ENCODE measurements around the gene SPHK1. TPM values are rescaled to one million over a fixed set of nuclear protein-coding genes. Genes with fewer than 3 reads are reported as not detected.
"Not testable (repeated sequence)": the region's sequence is repeated elsewhere in the genome, so short reads cannot be mapped to it uniquely, and the experiment has no call there.

Gene SPHK1
- total RNA-seq = 10 to 100 TPM; 16.9 to 22.2 (median 17.4) TPM

GRCh38 chr17:76384222-76384986, at the start of gene SPHK1:
Gene SPHK1, plus strand, starts transcription at chr17:76384609. Its CDS starts 1,036 bp downstream, at chr17:76385645.
- no peaks in the 10 kb centered on the region for H3K36me3 Mint-ChIP-seq (ENCODE audit: insufficient read depth)
- no peaks in the 10 kb centered on the region for H3K27me3 Mint-ChIP-seq (ENCODE audit: low read depth)
- DNase-seq (peak; percentile 58), ATAC-seq (peak; percentile 67 to 69)
- peak within 1 kb of the TSS; percentile 86 for H3K4me3 Mint-ChIP-seq
- peaks cover 13% of the 10 kb centered on the region for H3K4me1 Mint-ChIP-seq (ENCODE audit: low read depth)
- no peaks in the 10 kb centered on the region for H3K9me3 Mint-ChIP-seq

GRCh38 chr17:76335716-76336381, 48.6 kb upstream of the SPHK1 start:
- DNase-seq (no peak), ATAC-seq (no peak)
- Mint-ChIP-seq H3K27me3 (ENCODE audit: low read depth) (no peaks in the 10 kb centered on the region), H3K9me3 (no peaks in the 10 kb centered on the region), H3K36me3 (ENCODE audit: insufficient read depth) (peaks cover 4% of the 10 kb centered on the region), H3K4me1 (ENCODE audit: low read depth) (no peaks in the 10 kb centered on the region), H3K4me3 (no peak overlapping the region)

GRCh38 chr17:76336756-76337412, 47.5 kb upstream of the SPHK1 start:
- Mint-ChIP-seq H3K4me1 (ENCODE audit: low read depth) (no peaks in the 10 kb centered on the region), H3K9me3 (no peaks in the 10 kb centered on the region), H3K27me3 (ENCODE audit: low read depth) (no peaks in the 10 kb centered on the region), H3K4me3 (no peak overlapping the region), H3K36me3 (ENCODE audit: insufficient read depth) (peaks cover 7% of the 10 kb centered on the region)
- no peak for DNase-seq
- ATAC-seq = no peak

- no peaks in the 10 kb centered on the region for H3K27me3 Mint-ChIP-seq (ENCODE audit: low read depth)
- no peaks in the 10 kb centered on the region for H3K4me1 Mint-ChIP-seq (ENCODE audit: low read depth)
- H3K36me3 Mint-ChIP-seq (ENCODE audit: insufficient read depth) = peaks cover 11% of the 10 kb centered on the region
Measured at GRCh38 chr17:76337413-76337777, 47.0 kb upstream of the SPHK1 start.

GRCh38 chr17:76341301-76341700, 43.1 kb upstream of the SPHK1 start:
- DNase-seq (no peak), ATAC-seq (no peak)
- Mint-ChIP-seq H3K27me3 (ENCODE audit: low read depth) (no peaks in the 10 kb centered on the region), H3K4me3 (no peak overlapping the region), H3K9me3 (no peaks in the 10 kb centered on the region), H3K36me3 (ENCODE audit: insufficient read depth) (peaks cover 17% of the 10 kb centered on the region), H3K4me1 (ENCODE audit: low read depth) (no peaks in the 10 kb centered on the region)

More at GRCh38 chr17:76337413-76337777, 47.0 kb upstream of the SPHK1 start:
- ATAC-seq = no peak
- Mint-ChIP-seq H3K4me3 (no peak overlapping the region), H3K9me3 (no peaks in the 10 kb centered on the region)
- no peak for DNase-seq

GRCh38 chr17:76343106-76343505, 41.3 kb upstream of the SPHK1 start:
- H3K27me3 Mint-ChIP-seq (ENCODE audit: low read depth) = no peaks in the 10 kb centered on the region
- H3K9me3 Mint-ChIP-seq = no peaks in the 10 kb centered on the region
- DNase-seq (no peak), ATAC-seq (no peak)
- H3K36me3 Mint-ChIP-seq (ENCODE audit: insufficient read depth) = peaks cover 26% of the 10 kb centered on the region
- no peak overlapping the region for H3K4me3 Mint-ChIP-seq
- H3K4me1 Mint-ChIP-seq (ENCODE audit: low read depth) = no peaks in the 10 kb centered on the region

GRCh38 chr17:76345377-76345974, 38.9 kb upstream of the SPHK1 start:
- Mint-ChIP-seq H3K4me3 (no peak overlapping the region), H3K27me3 (ENCODE audit: low read depth) (no peaks in the 10 kb centered on the region), H3K9me3 (no peaks in the 10 kb centered on the region), H3K36me3 (ENCODE audit: insufficient read depth) (peaks cover 22% of the 10 kb centered on the region), H3K4me1 (ENCODE audit: low read depth) (no peaks in the 10 kb centered on the region)
- no peak for DNase-seq
- no peak for ATAC-seq

- H3K9me3 Mint-ChIP-seq; H3K4me3 Mint-ChIP-seq; H3K4me1 Mint-ChIP-seq (ENCODE audit: low read depth); ATAC-seq; H3K27me3 Mint-ChIP-seq (ENCODE audit: low read depth); DNase-seq: not testable (repeated sequence)
- H3K36me3 Mint-ChIP-seq (ENCODE audit: insufficient read depth) = peaks cover 18% of the 10 kb centered on the region
Measured at GRCh38 chr17:76346936-76347335, 37.5 kb upstream of the SPHK1 start.

GRCh38 chr17:76350463-76350862, 33.9 kb upstream of the SPHK1 start:
- Mint-ChIP-seq H3K4me3 (peak overlapping the region; percentile 13), H3K4me1 (ENCODE audit: low read depth) (peaks cover 14% of the 10 kb centered on the region), H3K27me3 (ENCODE audit: low read depth) (no peaks in the 10 kb centered on the region), H3K9me3 (no peaks in the 10 kb centered on the region), H3K36me3 (ENCODE audit: insufficient read depth) (peaks cover 14% of the 10 kb centered on the region)
- DNase-seq (no peak), ATAC-seq (no peak)

- no peaks in the 10 kb centered on the region for H3K9me3 Mint-ChIP-seq
- peak overlapping the region; percentile 94 for H3K4me3 Mint-ChIP-seq
- peaks cover 14% of the 10 kb centered on the region for H3K4me1 Mint-ChIP-seq (ENCODE audit: low read depth)
- ATAC-seq (no peak), DNase-seq (no peak)
- H3K27me3 Mint-ChIP-seq (ENCODE audit: low read depth) = no peaks in the 10 kb centered on the region
- H3K36me3 Mint-ChIP-seq (ENCODE audit: insufficient read depth) = peaks cover 9% of the 10 kb centered on the region
Measured at GRCh38 chr17:76351526-76352071, 32.8 kb upstream of the SPHK1 start.

GRCh38 chr17:76353004-76353598, 31.3 kb upstream of the SPHK1 start:
- Mint-ChIP-seq H3K27me3 (ENCODE audit: low read depth) (peaks cover 2% of the 10 kb centered on the region), H3K4me1 (ENCODE audit: low read depth) (peaks cover 14% of the 10 kb centered on the region), H3K9me3 (no peaks in the 10 kb centered on the region), H3K4me3 (peak overlapping the region; percentile 94), H3K36me3 (ENCODE audit: insufficient read depth) (no peaks in the 10 kb centered on the region)
- no peak for DNase-seq
- peak in 1 of 2 donors; percentile 6 for ATAC-seq

- Mint-ChIP-seq H3K4me3 (peak within 1 kb of the TSS; percentile 94), H3K27me3 (ENCODE audit: low read depth) (peaks cover 2% of the 10 kb centered on the region)
Measured at GRCh38 chr17:76353599-76354316, 30.7 kb upstream of the SPHK1 start, which contains the start of gene PRPSAP1. Gene PRPSAP1, minus strand, starts transcription at chr17:76353916. Its CDS starts 213 bp downstream, at chr17:76353703.

GRCh38 chr17:76354317-76354729, 30.1 kb upstream of the SPHK1 start:
- peak overlapping the region; percentile 94 for H3K4me3 Mint-ChIP-seq
- H3K36me3 Mint-ChIP-seq (ENCODE audit: insufficient read depth) = no peaks in the 10 kb centered on the region
- H3K9me3 Mint-ChIP-seq = no peaks in the 10 kb centered on the region
- ATAC-seq (no peak), DNase-seq (no peak)
- H3K4me1 Mint-ChIP-seq (ENCODE audit: low read depth) = peaks cover 14% of the 10 kb centered on the region
- peaks cover 2% of the 10 kb centered on the region for H3K27me3 Mint-ChIP-seq (ENCODE audit: low read depth)

More at GRCh38 chr17:76353599-76354316, 30.7 kb upstream of the SPHK1 start, which contains the start of gene PRPSAP1:
- peaks cover 14% of the 10 kb centered on the region for H3K4me1 Mint-ChIP-seq (ENCODE audit: low read depth)
- H3K9me3 Mint-ChIP-seq = no peaks in the 10 kb centered on the region
- H3K36me3 Mint-ChIP-seq (ENCODE audit: insufficient read depth) = no peaks in the 10 kb centered on the region
- DNase-seq = peak; percentile 67
- peak; percentile 97 to 98 for ATAC-seq
